Measurements from ENCODE around the gene RNU1-3.
A peak's percentile ranks its signal among the peaks of the same experiment; 100 is the strongest.
"Not testable (repeated sequence)": the region's sequence is repeated elsewhere in the genome, so short reads cannot be mapped to it uniquely, and the experiment has no call there.

The RNU1-3 gene

DNA sequence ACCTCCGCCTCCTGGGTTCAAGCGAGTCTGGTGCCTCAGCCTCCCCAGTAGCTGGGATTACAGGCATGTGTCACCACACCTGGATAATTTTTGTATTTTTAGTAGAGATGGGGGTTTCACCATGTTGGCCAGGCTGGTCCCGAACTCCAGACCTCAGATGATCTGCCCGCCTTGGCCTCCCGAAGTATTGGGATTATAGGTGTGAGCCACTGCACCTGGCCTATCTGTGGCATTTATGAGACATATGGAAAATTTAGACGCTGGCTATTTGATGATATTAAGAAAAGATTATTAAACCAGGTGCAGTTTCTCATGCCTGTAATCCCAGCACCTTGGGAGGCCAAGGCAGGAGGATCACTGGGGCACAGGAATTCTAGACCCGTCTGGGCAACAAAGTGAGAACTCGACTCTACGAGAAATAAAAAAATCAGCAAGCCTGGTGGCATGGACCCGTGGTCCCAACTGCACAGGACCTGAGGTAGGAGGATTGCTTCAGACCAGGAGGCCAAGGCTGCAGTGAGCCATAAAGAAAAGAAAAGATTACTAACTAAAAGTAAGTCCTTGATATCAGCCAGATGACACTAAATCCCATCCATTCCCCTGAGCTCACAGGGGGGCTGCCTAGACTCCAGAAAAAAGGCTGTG lies 30.1 kb downstream of the RNU1-3 start:
- not testable (repeated sequence) for DNase-seq

GRCh38 chr1:16635959-16636358 lies 30.8 kb downstream of the RNU1-3 start:
- not testable (repeated sequence) for DNase-seq

GRCh38 chr1:16633540-16634282 lies 33.0 kb downstream of the RNU1-3 start:
- not testable (repeated sequence) for DNase-seq

DNA sequence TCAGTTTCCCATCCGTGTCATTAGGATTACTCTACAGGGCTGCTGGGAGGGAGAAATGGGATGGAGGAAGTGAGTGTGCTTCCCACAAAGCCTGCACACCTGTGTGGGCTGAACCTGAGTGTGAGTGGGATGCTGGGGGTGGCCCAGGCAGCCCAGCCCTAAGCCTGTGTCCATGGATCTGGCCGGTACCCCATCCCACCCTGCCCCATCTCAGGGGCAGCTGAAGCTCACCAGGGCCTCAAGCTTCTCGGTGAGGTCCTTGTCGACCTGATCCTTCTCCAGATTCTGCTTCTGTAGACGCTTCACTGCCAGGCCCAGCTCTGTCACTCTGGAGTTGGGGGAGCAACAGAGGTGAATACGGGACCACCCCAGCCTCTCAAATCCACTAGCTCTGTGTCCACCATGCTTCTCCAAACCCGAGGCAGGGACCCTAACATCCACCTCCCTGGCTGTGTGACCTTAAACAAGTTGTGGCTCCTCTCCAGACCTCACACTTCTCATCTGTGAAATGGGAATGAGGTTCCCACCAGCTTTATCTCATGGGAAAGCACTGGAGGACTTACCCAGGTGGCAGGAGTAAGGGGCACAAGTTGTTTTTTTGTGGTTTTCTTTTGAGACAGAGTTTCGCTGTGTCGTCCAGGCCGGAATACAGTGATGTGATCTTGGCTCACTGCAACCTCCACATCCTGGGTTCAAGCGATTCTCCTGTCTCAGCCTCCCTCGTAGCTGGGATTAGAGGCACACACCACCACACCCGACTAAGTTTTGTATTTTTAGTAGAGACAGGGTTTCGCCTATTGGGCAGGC lies 34.5 kb downstream of the RNU1-3 start:
- DNase-seq: not testable (repeated sequence)

DNA sequence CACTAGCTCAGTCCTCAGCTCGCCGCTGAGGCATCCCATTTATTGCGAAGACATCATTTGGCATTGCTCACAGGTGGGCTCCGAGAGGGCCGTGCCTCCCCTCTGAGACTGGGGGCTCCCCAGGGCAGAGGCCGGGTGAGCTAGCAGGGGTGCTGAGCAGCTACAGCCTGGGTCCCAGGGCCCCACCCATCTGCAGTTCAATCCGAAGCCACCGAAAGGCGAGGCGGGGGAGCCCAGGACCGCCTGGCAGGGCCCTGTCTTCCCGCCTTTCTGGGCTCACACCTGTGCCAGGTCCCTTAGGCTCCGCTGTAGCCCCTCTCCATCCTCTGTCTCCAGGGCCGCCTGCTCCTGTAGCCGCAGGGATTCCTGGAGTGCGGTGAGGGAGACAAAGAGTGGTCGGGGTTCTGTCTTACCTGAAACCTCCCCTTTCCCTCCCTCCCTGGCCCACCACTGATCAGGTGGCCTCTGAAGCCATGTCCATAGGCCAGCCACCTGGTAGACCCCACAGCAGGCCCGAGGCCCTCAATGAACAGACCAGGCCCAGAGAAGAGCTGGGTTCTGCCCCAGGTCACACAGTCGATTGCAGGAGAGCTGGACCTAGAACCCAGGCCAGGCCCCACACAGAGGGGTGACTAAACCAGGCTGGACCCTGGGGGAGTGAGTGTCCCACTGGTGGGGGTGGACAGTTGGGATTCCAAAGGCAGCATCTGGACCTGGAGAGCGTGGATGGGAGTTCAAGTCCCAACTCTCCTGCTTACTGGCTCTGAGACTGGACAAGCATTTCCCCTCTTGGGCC lies 35.3 kb downstream of the RNU1-3 start:
- DNase-seq: no peak

- no peak for DNase-seq
These were observed 36.0 kb downstream of the RNU1-3 start for GRCh38 chr1:16630661-16631247.

GRCh38 chr1:16629916-16630530 lies 36.7 kb downstream of the RNU1-3 start:
- DNase-seq: not testable (repeated sequence)

DNA sequence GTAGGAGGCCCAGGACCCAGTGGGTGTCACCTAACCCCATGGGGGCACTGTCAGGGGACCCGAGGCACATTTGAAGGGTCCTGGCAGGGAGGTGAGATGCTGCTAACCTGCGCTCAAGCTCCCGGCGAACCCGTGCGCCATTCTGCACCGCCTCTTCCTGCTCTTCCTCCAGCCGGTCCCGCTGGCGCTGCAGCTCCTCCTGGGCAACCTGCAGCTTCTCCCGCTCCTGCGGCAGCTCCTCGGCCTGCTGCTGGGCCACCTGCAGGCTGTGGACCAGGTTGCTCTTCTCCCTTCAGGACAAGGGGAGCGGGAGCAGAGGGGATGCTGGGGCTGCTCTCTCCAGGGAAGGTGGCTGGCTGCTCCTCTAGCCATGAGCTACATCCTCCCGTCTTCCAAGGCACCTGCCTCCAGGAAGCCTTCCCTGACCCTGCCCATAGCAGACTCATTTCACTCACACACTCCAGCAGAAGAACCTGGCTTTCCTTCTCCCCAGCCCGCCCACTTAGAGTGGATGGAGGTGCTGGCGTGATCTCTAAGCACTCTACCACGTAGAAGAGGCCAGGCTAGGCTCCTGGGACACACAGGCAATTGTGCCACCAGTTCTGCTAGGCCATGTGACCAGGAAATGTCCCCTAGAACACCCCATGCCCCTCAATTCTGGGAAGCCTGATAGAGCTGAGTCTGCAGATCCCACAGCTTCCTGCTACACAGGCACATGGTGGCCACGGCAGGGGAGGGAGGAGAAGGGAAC lies 38.2 kb downstream of the RNU1-3 start:
- no peak for DNase-seq

DNA sequence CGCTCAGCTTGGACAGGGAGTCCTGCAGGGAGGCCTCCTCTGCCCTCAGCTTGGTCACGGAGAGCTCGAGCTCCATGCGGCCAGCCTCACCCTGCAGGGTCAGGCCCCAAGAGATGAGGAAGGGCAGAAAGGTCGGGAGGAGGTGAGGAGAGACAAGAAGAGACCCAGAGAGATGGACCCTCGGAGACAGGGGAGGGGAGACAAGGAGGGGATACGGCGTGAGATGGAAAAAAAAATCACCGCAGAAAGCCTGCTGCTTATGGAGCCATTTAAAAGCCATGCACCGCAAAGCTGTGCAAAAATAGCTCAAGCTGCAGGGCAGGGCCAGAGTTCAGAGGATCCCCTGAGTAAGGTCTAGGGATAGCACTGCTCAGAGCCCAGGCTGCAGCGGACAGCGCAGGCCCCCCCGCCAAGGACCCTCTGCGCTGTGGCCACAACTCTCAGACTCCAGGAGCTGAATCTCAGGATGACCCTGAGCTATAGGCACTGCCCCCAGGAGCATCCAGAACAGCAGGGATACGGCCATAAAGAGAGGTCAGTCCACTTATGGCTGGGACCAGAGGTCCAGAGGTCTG lies 40.3 kb downstream of the RNU1-3 start:
- not testable (repeated sequence) for DNase-seq

- no peak for DNase-seq
These were observed 41.0 kb downstream of the RNU1-3 start for GRCh38 chr1:16625497-16626408.

GRCh38 chr1:16623812-16624719 lies 42.7 kb downstream of the RNU1-3 start:
- DNase-seq: not testable (repeated sequence)

DNA sequence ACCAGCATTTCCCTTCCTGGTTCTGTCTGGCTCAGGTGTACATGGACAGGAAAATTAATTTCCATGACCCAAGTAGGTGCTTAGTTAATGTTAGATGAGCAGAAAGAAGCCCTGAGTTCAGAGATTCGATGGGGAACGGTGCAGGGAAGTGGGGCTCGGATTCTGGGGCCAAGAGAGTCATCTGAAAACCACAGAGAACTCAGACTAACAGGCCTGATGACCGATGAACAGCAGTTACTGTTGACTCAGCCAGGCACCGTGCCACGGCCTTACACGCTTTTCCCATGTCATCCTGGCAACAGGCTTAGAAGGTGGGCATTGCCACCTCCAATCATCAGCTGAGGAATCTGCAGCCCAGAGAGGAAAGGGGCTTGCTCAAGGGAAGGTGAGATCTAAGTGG lies 43.4 kb downstream of the RNU1-3 start:
- DNase-seq: not testable (repeated sequence)

DNA sequence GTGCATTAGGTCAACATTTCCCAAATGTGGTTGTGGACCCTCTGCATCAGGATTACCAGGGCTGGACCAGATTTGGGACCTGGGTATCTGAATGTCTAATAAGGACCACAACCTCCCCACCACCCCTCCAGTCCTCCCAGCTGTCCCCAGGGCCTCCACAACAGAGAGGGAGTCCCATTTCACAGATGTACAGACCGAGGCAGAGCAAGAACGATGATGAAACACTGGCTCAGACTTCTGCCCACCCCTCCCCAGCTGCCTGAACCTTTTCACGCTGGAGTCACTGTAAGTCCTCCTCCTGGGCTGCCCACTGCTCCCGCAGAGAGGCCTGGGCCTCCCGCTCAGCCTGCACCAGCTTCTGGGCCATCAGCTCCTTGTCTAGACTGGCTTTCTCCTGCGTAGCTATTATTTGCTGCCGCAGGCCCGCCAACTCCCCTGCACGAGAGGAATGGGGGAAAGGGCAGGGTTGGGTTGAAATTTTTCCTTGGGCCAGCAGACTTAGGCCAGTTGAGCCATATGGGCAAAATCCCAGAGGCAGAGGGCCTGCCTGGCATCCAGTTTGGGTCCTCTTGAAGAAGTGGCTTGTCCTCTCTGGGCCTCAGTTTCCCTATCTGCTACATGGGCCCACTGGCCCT lies 45.0 kb downstream of the RNU1-3 start:
- not testable (repeated sequence) for DNase-seq

GRCh38 chr1:16621300-16621658 lies 45.5 kb downstream of the RNU1-3 start:
- no peak for DNase-seq

DNA sequence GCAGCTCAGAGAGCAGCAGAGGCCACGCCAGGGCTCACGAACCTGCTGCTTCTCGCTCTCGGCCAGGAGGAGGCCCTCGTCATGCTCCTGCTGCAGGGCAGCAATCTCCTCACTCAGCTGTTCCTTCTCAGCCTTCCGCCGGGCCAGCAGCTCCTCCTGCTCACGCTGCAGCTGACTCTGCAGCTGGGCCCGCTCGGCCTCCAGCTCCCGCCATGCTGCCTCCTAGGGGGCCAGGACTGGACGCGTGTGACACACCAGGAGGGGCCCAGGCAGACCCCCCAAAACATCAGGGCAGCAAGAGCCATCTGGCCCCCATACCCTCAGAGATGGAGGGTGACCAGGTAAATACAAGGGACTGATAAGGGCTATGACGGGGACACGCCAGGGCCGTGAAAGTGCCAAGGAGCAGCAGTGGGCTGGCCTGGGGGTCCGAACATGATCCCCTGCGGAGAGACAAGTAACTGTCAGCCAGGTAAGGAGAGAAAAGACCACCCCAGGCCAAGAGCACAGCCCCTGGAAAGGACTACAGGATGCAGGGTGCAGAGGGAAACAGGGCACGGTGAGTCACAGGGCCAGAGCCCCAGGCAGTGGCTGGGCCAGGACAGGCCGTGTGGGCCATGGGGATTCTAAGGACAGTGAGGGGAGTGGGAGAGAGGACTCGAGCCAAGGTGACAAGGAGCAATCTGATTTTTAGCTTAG lies 46.8 kb downstream of the RNU1-3 start:
- not testable (repeated sequence) for DNase-seq

- DNase-seq: peak; percentile 56
These were observed 48.0 kb downstream of the RNU1-3 start for GRCh38 chr1:16618719-16619118.
